ENCODE data around the gene GDF15. TPM values are rescaled to one million over a fixed set of nuclear protein-coding genes. Genes with fewer than 3 reads are reported as not detected.

The GDF15 gene
- polyA plus RNA-seq, 1 of the 3 experiments (the other 2 are of a cell fraction): 129 TPM

DNA sequence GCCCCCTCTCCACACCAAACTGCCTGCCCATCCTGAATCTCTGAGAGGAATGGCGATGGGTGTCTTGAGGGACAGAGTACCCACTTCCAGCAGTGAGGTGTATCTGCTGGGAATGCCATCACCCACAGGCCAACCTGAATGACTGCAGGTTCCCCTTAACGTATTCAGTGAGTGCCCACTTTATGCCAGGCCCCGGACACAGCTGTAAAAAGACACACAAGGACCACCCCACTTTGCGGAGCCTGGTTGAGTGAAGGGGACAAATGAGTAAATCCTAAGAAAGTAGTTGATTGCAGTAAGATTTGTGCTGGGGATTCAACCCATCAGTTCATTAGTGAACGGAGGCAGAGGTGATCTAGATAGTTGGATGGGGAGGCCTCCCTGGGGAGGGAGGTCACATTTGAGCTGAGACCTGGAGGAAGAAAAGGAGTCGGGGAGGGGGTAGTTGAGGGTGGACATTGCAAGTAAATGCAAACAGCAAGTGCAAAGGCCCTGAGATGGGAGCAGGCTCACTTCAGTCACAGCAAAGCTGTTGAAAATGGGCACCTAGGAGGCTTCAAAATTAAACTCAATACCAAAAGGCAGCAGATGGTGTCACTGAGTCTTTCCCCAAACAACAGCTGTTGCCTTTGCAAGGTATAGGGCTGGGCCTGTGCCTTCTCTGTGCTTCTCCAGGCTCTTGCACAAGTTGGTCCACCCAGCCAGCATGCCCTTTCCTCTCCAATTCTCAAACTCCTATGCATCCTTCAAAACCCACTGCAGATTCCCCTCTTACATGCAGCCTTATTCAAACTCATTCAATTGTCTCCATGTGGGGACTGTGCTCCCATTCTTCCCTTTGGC lies 4.3 kb downstream of the GDF15 start:
- Histone ChIP-seq H3K4me3 (ENCODE audit: low read depth in 2 of 2, low read length in 1 of 2) (no peak overlapping the region), H3K4me1 (ENCODE audit: control insufficient read depth in 1 of 2, insufficient read depth in 2 of 2, low read depth in 1 of 2, low read length in 1 of 2) (peaks cover 0 to 9% of the 10 kb centered on the region in 2 experiments; a peak in 1 of 4 replicates), H3K9ac (no peak overlapping the region), H3K36me3 (replicated peaks in 1 of 2; ENCODE audit: control insufficient read depth in 1 of 2, insufficient read depth in 2 of 2, low read length in 1 of 2) (peaks cover 3 to 6% of the 10 kb centered on the region in 2 experiments), H3K9me2 (no peaks in the 10 kb centered on the region), H3K79me2 (ENCODE audit: insufficient read depth) (peaks cover 9% of the 10 kb centered on the region), H4K20me1 (ENCODE audit: insufficient read depth) (no peaks in the 10 kb centered on the region; the same call in 1 of the 2 replicates), H3K4me2 (no peak overlapping the region), H3F3A (replicated peaks; ENCODE audit: insufficient read depth) (peaks cover 18% of the 10 kb centered on the region), H3K27me3 (ENCODE audit: insufficient read depth) (no peaks in the 10 kb centered on the region), H2AFZ (ENCODE audit: low read depth) (no peak overlapping the region), H3K9me3 (no peaks in the 10 kb centered on the region), H3K27ac (ENCODE audit: low read depth in 2 of 2, low read length in 1 of 2) (no peak overlapping the region)
- ChIA-PET POLR2A (no interaction called here), CTCF (interaction anchor here (1.4 to 8.6 kb wide), 10 partner anchors 10 to 111 kb away, joined by 6 to 160 read pairs (median 36); partner anchors contain the start of genes JUND and SSBP4)
- no peak for DNase-seq
- TF ChIP-seq NFIC (IDR thresholded peaks at IDR 0.05; ENCODE audit: borderline replicate concordance) (no peak), EZH2phosphoT487 (IDR thresholded peaks at IDR 0.05; ENCODE audit: borderline replicate concordance, low read depth) (no peak), POLR2AphosphoS5 (IDR thresholded peaks at IDR 0.05; ENCODE audit: low read depth, low read length) (peak; percentile 13; the same call in 1 of the 2 replicates)
- TF ChIP-seq, protein P1, sequence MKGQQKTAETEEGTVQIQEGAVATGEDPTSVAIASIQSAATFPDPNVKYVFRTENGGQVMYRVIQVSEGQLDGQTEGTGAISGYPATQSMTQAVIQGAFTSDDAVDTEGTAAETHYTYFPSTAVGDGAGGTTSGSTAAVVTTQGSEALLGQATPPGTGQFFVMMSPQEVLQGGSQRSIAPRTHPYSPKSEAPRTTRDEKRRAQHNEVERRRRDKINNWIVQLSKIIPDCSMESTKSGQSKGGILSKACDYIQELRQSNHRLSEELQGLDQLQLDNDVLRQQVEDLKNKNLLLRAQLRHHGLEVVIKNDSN (IDR thresholded peaks at IDR 0.05; ENCODE audit: borderline replicate concordance, low read depth): no peak
- 86% methylated on average over 6 of the region's 6 CpGs for WGBS (ENCODE audit: low lambda C conversion rate)

DNA sequence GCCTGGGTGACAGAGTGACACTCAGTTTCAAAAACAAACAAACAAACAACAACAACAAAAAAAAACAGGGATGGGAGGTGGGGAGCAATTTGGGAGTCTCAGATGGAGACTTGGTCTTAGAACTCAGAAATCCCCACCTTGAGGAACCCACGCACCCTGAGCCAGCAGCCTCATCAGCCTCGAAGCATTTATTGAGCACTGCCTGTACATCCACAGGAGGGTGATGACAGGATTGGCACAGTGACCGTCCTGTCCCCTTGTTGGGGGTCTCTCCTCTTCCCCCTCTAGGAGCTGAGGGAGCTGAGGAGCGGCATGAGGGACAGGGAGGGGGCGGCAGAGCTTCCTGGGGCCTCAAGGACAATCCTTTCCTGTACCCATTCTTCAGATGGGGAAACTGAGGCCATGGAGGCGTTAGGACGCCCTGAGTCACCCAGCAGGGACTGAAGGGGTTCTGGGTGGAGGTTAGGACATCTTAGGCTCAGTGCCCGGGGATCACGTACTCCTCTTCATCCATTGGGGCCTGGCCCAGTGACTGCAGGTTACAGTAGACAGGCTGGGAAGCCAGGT lies 5.6 kb downstream of the GDF15 start:
- WGBS (ENCODE audit: low lambda C conversion rate): 81% methylated on average over 7 of the region's 9 CpGs
- CTCF ChIA-PET: interaction anchor here (1.4 to 8.6 kb wide), 4 partner anchors 11 to 112 kb away, joined by 5 to 160 read pairs (median 44); no protein-coding TSS in a partner anchor
- H3K4me2 ChIP-seq: no peak overlapping the region
- no peaks in the 10 kb centered on the region for H3K9me2 ChIP-seq
- no peak overlapping the region for H3K27ac ChIP-seq (ENCODE audit: low read depth in 2 of 2, low read length in 1 of 2)
- POLR2A ChIA-PET: interaction anchor here (0.6 kb wide), 1 partner anchor 311 kb away, joined by 3 read pairs; no protein-coding TSS in a partner anchor
- peaks cover 0 to 8% of the 10 kb centered on the region in 2 experiments; a peak in 1 of 4 replicates for H3K4me1 ChIP-seq (ENCODE audit: control insufficient read depth in 1 of 2, insufficient read depth in 2 of 2, low read depth in 1 of 2, low read length in 1 of 2)
- no peak overlapping the region for H3K9ac ChIP-seq
- no peak overlapping the region for H2AFZ ChIP-seq (ENCODE audit: low read depth)
- no peaks in the 10 kb centered on the region; the same call in 1 of the 2 replicates for H4K20me1 ChIP-seq (ENCODE audit: insufficient read depth)
- H3K79me2 ChIP-seq (ENCODE audit: insufficient read depth): peaks cover 5% of the 10 kb centered on the region
- H3K9me3 ChIP-seq: no peaks in the 10 kb centered on the region
- no peak for DNase-seq
- TF ChIP-seq, protein P2, sequence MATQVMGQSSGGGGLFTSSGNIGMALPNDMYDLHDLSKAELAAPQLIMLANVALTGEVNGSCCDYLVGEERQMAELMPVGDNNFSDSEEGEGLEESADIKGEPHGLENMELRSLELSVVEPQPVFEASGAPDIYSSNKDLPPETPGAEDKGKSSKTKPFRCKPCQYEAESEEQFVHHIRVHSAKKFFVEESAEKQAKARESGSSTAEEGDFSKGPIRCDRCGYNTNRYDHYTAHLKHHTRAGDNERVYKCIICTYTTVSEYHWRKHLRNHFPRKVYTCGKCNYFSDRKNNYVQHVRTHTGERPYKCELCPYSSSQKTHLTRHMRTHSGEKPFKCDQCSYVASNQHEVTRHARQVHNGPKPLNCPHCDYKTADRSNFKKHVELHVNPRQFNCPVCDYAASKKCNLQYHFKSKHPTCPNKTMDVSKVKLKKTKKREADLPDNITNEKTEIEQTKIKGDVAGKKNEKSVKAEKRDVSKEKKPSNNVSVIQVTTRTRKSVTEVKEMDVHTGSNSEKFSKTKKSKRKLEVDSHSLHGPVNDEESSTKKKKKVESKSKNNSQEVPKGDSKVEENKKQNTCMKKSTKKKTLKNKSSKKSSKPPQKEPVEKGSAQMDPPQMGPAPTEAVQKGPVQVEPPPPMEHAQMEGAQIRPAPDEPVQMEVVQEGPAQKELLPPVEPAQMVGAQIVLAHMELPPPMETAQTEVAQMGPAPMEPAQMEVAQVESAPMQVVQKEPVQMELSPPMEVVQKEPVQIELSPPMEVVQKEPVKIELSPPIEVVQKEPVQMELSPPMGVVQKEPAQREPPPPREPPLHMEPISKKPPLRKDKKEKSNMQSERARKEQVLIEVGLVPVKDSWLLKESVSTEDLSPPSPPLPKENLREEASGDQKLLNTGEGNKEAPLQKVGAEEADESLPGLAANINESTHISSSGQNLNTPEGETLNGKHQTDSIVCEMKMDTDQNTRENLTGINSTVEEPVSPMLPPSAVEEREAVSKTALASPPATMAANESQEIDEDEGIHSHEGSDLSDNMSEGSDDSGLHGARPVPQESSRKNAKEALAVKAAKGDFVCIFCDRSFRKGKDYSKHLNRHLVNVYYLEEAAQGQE (IDR thresholded peaks at IDR 0.05; ENCODE audit: low read depth, low read length): no peak
- TF ChIP-seq POLR2AphosphoS5 (IDR thresholded peaks at IDR 0.05; ENCODE audit: low read depth, low read length) (no peak), RFX5 (IDR thresholded peaks at IDR 0.05; ENCODE audit: low read length) (no peak), CHD2 (IDR thresholded peaks at IDR 0.05; ENCODE audit: low read length, partially characterized antibody) (no peak), SMC3 (IDR thresholded peaks at IDR 0.05; ENCODE audit: low read depth, low read length) (no peak), MEF2A (IDR thresholded peaks at IDR 0.05; ENCODE audit: borderline replicate concordance, low read depth) (no peak)
- TF ChIP-seq, protein P1 (IDR thresholded peaks at IDR 0.05; ENCODE audit: borderline replicate concordance, low read depth): no peak
- TF ChIP-seq, protein P3, sequence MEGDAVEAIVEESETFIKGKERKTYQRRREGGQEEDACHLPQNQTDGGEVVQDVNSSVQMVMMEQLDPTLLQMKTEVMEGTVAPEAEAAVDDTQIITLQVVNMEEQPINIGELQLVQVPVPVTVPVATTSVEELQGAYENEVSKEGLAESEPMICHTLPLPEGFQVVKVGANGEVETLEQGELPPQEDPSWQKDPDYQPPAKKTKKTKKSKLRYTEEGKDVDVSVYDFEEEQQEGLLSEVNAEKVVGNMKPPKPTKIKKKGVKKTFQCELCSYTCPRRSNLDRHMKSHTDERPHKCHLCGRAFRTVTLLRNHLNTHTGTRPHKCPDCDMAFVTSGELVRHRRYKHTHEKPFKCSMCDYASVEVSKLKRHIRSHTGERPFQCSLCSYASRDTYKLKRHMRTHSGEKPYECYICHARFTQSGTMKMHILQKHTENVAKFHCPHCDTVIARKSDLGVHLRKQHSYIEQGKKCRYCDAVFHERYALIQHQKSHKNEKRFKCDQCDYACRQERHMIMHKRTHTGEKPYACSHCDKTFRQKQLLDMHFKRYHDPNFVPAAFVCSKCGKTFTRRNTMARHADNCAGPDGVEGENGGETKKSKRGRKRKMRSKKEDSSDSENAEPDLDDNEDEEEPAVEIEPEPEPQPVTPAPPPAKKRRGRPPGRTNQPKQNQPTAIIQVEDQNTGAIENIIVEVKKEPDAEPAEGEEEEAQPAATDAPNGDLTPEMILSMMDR (IDR thresholded peaks at IDR 0.05): no peak
- H3K36me3 ChIP-seq (replicated peaks in 1 of 2; ENCODE audit: control insufficient read depth in 1 of 2, insufficient read depth in 2 of 2, low read length in 1 of 2): peaks cover 3 to 6% of the 10 kb centered on the region in 2 experiments
- H3K27me3 ChIP-seq (ENCODE audit: insufficient read depth): no peaks in the 10 kb centered on the region
- H3F3A ChIP-seq (replicated peaks; ENCODE audit: insufficient read depth): peaks cover 16% of the 10 kb centered on the region
- no peak overlapping the region for H3K4me3 ChIP-seq (ENCODE audit: low read depth in 2 of 2, low read length in 1 of 2)
